HG02623 (cell line): ENCODE data around the gene FCN2.

ENCODE experiments used
- ATAC-seq: cut with Tn5 transposase; IDR thresholded peaks from one replicate; pipeline ENCODE4 v1.9.1; 2021; ENCODE audit warnings: moderate library complexity; ENCODE audit not compliant: unreplicated experiment

Gene FCN2

GRCh38 chr9:134908524-134909309 lies 28.1 kb downstream of the FCN2 start:
- ATAC-seq = no peak

- ATAC-seq = no peak
Observed at GRCh38 chr9:134909511-134910481, 29.2 kb downstream of the FCN2 start.

GRCh38 chr9:134912126-134912840 lies 31.7 kb downstream of the FCN2 start:
- ATAC-seq = no peak

- no peak for ATAC-seq
Observed at GRCh38 chr9:134913041-134913712, 32.6 kb downstream of the FCN2 start.

GRCh38 chr9:134913713-134914500 lies 33.3 kb downstream of the FCN2 start:
- no peak for ATAC-seq

- ATAC-seq = no peak
Observed at GRCh38 chr9:134914501-134914834, 33.9 kb downstream of the FCN2 start.

GRCh38 chr9:134915046-134915985 lies 34.7 kb downstream of the FCN2 start:
- ATAC-seq = no peak

GRCh38 chr9:134916161-134916665 lies 35.6 kb downstream of the FCN2 start:
- no peak for ATAC-seq

GRCh38 chr9:134917431-134918373 lies 37.1 kb downstream of the FCN2 start, which contains the start of gene FCN1:
TSS of gene FCN1 (minus strand) at chr9:134917912. CDS start at chr9:134917871, 41 bp downstream.
- no peak for ATAC-seq

- ATAC-seq = no peak
Observed at GRCh38 chr9:134918646-134919045, 38.0 kb downstream of the FCN2 start.

GRCh38 chr9:134919303-134919702 lies 38.7 kb downstream of the FCN2 start:
- no peak for ATAC-seq

GRCh38 chr9:134922066-134922931 lies 41.7 kb downstream of the FCN2 start:
- ATAC-seq = no peak

- no peak for ATAC-seq
Observed at GRCh38 chr9:134922932-134923240, 42.3 kb downstream of the FCN2 start.

GRCh38 chr9:134923466-134923865 lies 42.9 kb downstream of the FCN2 start:
- no peak for ATAC-seq

GRCh38 chr9:134925011-134925511 lies 44.5 kb downstream of the FCN2 start:
- no peak for ATAC-seq

GRCh38 chr9:134928436-134929192 lies 48.0 kb downstream of the FCN2 start:
- no peak for ATAC-seq
